Stimulated activated CD4-positive, alpha-beta T cell treated with anti-CD3 and anti-CD28 coated beads, Interleukin-2, amount 100 ng/mL, for 4 hours (primary cell): ENCODE measurements around the gene KCTD11.
A peak's percentile ranks its signal among the peaks of the same experiment; 100 is the strongest.

Experiments used
- DNase-seq: peaks from one replicate; pipeline ENCODE4 v3.0.0-alpha.2; 2020; ENCODE audit warnings: low read depth

KCTD11 gene

DNA sequence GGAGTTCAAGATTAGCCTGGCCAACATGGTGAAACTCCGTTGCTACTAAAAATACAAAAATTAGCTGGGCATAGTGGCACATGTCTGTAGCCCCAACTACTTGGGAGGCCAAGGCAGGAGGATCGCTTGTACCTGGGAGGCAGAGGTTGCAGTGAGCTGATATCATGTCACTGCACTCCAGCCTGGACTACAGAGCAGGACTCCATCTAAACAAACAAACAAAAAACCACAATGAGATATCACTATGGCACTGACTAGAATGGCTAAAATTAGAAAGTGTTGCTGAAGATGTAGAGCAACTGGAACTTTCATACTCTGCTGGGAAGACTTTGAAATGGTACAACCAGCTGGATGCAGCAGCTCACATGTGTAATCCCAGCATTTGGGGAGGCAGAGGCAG lies 22.4 kb downstream of the KCTD11 start:
- DNase-seq: no peak

GRCh38 chr17:7379134-7379533 lies 27.2 kb downstream of the KCTD11 start:
- no peak for DNase-seq

DNA sequence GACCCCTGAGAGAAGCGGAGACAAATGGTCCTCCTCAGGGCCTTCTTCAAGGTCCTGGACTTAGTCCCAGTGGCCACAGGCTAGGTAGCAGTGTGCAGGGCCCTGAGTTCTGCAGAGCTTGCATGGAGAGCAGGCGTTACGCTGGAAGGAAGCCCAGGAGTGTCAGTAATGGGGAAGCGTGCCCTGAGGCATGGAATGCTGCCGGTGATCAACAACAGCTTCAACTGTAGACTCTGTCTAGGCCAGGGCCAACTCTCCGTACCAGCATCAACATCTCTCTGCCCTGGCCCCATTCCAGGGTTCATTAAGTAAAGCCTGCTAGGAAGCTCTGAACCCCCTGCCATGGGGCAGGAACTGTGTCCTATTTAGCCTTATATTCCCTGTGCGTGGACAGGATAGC lies 28.4 kb downstream of the KCTD11 start:
- no peak for DNase-seq

DNA sequence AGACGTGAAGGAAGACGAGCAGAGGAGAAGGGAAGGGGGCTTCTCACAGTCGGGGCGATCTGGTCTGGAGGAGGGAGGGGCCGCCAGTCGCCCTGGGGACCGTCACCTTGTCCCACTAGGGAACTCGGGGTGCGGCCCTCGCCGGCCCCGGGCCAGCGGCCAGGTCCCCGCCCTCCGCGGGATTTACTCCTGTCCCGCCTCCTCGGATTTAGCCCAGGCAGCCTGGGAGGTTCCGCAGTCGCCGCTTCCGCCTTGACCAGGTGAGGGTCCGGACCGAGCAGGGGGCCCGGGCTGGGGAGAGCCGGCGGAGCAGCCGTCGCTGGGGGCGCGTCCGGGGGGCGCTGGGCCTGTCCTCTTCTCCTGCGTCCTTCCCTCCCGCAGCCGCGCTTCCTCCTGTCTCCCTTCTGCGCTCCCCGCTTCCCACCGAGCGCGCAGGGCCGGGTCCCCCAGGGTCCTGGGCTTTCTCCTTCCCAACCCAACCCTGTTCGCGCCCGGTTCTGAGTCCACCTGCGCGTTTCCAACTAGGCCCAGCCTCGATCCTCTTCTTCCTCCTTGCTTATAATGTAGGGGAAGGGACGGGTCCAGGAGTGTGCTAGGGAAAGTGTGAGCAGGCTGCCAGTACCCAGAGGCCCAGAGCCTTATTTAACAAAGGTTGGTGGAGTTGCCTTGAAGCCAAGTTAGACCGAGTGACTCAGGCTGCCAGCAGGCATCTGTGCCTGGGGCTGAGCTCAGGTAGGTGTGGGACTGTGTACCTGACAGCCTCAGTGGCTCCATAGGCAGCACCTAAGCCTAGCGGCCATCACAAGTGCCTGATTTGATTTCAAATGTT lies 29.1 kb downstream of the KCTD11 start, which contains the start of gene TNK1:
Gene TNK1, plus strand, starts transcription at position 235 of the 829 bp plus-strand sequence. CDS start 1,838 bp downstream, outside the sequence.
- no peak for DNase-seq

GRCh38 chr17:7382901-7383300 lies 30.9 kb downstream of the KCTD11 start:
- DNase-seq: no peak

GRCh38 chr17:7383371-7383741 lies 31.4 kb downstream of the KCTD11 start:
- DNase-seq: no peak

GRCh38 chr17:7383742-7384488 lies 32.0 kb downstream of the KCTD11 start:
- DNase-seq: peak; percentile 70

GRCh38 chr17:7384489-7385081 lies 32.6 kb downstream of the KCTD11 start:
- no peak for DNase-seq

DNA sequence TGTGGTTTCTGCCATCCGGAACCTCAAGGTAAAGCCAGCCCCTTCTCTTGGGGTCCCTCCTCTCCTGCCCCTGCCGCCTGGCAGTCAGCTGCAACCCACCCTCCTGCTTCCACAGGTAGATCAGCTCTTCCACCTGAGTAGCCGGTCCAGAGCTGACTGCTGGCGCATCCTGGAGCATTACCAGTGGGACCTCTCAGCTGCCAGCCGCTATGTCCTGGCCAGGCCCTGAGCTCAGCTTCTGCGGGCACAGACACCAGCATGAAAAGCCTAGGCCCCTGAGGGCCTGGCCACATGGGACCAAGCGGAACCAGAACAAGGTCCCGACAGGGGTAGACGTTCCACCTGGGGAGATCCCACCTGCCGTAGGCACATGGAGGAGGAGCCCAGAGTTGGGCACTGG lies 36.9 kb downstream of the KCTD11 start:
- DNase-seq: no peak

- no peak for DNase-seq
Measured at GRCh38 chr17:7389924-7390910, 38.3 kb downstream of the KCTD11 start.

DNA sequence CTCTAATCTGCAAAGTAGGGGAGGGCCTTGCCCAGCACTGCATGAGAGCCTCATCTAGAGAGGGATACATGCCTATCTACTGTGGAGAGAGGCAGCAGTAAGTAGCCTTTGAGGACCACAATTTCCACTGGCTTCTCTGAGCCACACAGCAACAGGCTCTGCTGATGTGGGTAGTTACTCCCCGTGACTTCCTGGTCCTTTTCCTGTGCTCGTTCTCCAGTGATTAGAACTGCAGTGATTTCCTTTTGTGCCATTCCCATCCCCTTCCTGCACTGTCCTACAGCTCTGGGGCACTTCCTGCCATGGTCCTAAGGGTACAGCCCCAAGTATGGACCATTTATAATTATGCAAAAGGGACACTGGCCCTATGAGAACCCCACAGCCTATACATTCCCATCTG lies 39.3 kb downstream of the KCTD11 start:
- no peak for DNase-seq

- DNase-seq: no peak
Measured at GRCh38 chr17:7392696-7393612, 41.0 kb downstream of the KCTD11 start.

DNA sequence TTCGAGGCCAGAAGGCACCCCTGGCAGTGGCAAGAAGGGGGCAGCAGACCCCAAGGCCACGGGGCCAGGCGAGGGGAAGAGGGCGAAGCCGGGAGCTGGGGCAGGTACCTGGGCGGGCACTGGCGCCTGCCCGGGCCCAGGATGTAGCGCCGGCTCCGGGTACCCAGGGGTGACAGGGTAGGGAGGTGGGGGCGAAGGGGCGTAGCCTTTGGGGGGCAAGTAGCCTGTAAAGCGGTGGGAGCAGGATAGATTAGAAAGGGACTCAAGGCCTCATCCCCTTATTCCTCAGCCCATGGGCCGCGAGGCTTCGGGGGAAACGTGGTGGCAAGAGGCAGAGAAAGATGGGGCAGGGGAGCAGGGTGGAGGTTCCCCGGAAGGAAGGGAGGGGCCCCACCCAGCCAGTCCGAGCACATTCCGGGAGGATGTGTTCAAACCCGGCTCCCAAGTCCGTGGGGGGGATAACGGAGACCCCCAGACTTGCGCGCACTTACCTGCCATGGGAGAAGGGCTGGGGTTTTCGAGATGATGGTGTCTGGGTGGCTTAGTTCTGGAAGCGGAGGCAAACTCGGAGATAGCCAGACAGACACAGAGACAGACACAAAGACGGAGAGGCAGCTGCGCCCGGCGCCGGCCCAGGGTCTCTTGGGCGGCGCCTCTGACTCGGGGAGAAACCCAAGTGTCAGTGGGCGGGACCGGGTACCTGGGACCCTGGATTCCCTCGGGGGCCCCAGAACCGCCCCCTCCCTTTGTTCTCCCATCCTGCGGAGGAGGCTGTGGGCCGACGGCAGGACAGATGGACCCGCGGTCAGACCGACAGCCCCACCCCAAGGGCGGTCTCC lies 41.9 kb downstream of the KCTD11 start:
- peak; percentile 42 for DNase-seq

DNA sequence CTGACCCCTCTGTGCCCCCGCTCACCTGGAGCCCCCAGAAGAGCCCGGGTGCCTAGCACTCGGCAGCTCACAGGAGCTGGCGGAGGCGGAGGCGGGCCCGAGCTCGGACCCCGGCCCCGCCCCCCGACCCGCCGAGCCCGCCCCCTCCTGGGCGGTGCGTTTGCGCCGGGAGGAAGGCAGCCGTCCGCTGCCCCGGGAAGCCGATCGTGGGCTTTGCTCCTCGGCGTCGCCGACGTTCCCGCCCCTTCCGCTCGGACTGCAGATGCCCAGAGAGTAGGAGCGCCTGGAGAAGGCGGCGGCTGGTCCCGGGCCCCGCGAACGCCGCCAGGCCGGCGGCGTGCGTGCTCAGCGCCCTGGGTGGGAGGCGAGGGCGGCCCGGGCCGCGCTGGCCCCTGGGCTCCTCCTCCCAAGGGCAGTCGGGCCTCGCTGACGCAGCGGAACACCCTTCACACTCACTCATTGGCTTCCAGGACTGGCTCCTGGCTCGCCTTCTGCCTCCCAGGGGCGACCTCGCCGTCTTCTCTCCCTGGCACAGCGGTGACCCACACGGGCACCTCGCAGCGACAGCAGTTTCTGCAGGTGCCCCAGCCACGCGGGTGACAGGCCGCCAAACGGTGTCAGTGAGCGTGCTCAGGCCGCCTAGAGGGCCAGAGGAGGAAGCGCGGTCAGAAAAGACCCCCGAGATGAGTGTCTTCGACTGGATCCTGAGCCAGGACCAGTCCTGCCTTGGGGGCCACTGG lies 42.7 kb downstream of the KCTD11 start, which contains the start of gene PLSCR3:
Gene PLSCR3, minus strand, starts transcription at position 74 of the 740 bp plus-strand sequence. CDS start 415 bp downstream, outside the sequence.
- peak; percentile 67 for DNase-seq

DNA sequence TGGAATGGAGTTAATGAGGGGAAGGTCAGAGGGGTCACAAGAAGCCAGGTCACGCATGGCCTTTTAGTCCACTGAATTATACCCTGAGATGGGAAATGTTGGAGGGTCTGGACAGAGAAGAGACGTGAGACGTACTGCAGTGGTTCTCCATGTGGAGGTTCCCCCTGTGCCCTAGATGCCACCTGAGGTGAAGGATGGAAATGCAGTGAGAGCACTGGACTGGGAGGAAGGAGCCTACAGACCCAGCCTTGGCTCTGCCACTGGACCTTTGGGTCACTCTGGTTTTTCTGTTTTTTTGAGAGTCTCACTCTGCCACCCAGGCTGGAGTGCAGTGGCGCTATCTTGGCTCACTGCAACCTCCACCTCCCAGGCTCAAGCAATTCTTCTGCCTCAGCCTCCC lies 44.2 kb downstream of the KCTD11 start:
- no peak for DNase-seq

- no peak for DNase-seq
Measured at GRCh38 chr17:7398612-7399011, 46.6 kb downstream of the KCTD11 start.

DNA sequence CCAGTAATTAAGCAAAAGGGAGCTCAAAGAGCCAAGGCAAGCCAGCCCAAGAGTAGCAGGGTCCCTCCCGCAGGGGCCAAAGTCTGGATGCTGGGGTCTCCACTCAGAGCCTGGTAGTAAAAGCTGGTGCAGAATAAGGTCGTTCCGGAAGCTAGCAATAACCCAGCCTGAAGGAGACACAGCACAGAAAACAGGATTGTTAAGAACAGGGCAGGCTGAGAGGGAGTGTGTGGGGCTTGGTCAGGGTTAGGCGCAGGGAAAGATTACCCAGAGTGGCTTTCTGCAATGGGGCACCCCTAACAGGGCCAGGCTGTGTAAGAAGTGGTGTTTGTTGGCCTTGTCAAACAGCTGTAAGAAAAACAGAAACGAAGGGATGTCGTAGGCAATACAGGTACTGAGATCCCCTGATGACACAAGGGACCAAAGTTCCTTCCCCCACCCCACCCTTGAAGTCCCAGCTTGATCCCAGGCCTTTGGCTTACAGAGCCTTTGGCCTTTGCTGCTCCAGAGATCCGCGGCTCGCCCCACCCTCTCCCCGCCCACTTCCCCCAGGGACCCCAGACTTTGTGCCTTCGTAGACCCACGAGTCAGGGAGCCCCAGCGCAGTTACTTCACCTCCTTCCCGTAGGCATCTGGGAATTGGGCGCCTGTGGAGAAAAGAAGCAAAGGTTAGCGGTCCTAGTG lies 51.2 kb downstream of the KCTD11 start:
- no peak for DNase-seq

- no peak for DNase-seq
Measured at GRCh38 chr17:7403727-7403976, 51.7 kb downstream of the KCTD11 start.
